Sigmoid colon (tissue), 7 donors: Measurements from ENCODE around the gene TMEM108. TPM values are rescaled to one million over a fixed set of nuclear protein-coding genes. Genes with fewer than 3 reads are reported as not detected.

ENCODE experiments used
- DNase-seq: peaks from one replicate; pipeline ENCODE4 v3.0.0-alpha.2; 2019
- H3K27ac ChIP-seq, 4 donors: fragments of 200-600 bp; sonication (generic); one replicate each; pipeline ENCODE4 v1.5.1; 2016 to 2019; ENCODE audit warnings: mild to moderate bottlenecking in 1 of 4
- H3K27me3 ChIP-seq, 3 donors: fragments of 200-600 bp; sonication (generic); one replicate each; pipeline ENCODE4 v1.5.1; 2019; ENCODE audit warnings: mild to moderate bottlenecking in 1 of 3
- H3K36me3 ChIP-seq, 4 donors: fragments of 200-600 bp; sonication (generic); one replicate each; pipeline ENCODE4 v1.5.1; 2016 to 2019
- H3K4me1 ChIP-seq, 4 donors: fragments of 200-600 bp; sonication (generic); one replicate each; pipeline ENCODE4 v1.5.1; 2017 to 2019
- H3K4me3 ChIP-seq, 4 donors: fragments of 200-600 bp; sonication (generic); one replicate each; pipeline ENCODE4 v1.5.1; 2017 to 2019; ENCODE audit warnings: mild to moderate bottlenecking in 2 of 4, moderate library complexity in 1 of 4
- H3K9me3 ChIP-seq, 4 donors: fragments of 200-600 bp in 3 of 4; sonication (generic) in 3 of 4; one replicate each; pipeline versions ENCODE4 v1.5.1 to v1.6.1; 2013 to 2019
- CTCF ChIP-seq, 4 experiments: fragments of 450-650 bp in 3 of 4; fragments of 200-600 bp in 1 of 4; IDR thresholded peaks; one replicate each; pipeline ENCODE4 v1.5.1; 2016 to 2019; ENCODE audit warnings: antibody characterized with exemption in 4 of 4, mild to moderate bottlenecking in 3 of 4, moderate library complexity in 2 of 4
- EP300 ChIP-seq, 4 donors: sonication (generic); formaldehyde crosslinking; IDR thresholded peaks; one replicate each; pipeline ENCODE4 v1.6.1; 2017; ENCODE audit warnings: antibody characterized with exemption in 4 of 4
- POLR2A ChIP-seq, 2 donors: fragments of 450-650 bp; IDR thresholded peaks; one replicate each; pipeline ENCODE4 v1.6.1; 2016; ENCODE audit warnings: antibody characterized with exemption in 2 of 2, mild to moderate bottlenecking in 2 of 2, moderate library complexity in 2 of 2
- POLR2AphosphoS5 ChIP-seq, 4 donors: sonication (generic); formaldehyde crosslinking; IDR thresholded peaks; one replicate each; pipeline ENCODE4 v1.6.1; 2017; ENCODE audit warnings: antibody characterized with exemption in 4 of 4
- WGBS, 2 donors: extraction: QIAGEN DNeasy Blood & Tissue Kit; methylation state at CpG; one replicate each; pipeline ENCODE4 v1.1.7; 2013; 5-methylcytosine and 5-hydroxymethylcytosine counted together
- intact Hi-C: fragments of 100-400 bp; cut with DNase I; formaldehyde crosslinking; loops from one replicate; pipeline ENCODE4 v1.15.1; 2023
- polyA plus RNA-seq, 3 donors: library from polyadenylated mRNA; stranded (reverse); fragments of 200-250 nt; gene quantifications; one replicate each; pipeline ENCODE4 v1.2.3, GENCODE V29; 2013
- total RNA-seq, 4 donors: library from RNA; depleted of rRNA; stranded (reverse); fragments of >200 nt; gene quantifications; one replicate each; pipeline ENCODE4 v1.1.0, GENCODE V29; 2016
- donor health status: healthy with polysubstance abuse.
- donor health status: Bipolar disorder and iron deficiency.
- donor health status: healthy.

TMEM108 gene
- total and polyA plus RNA-seq, 7 donors, result 0.71 to 3.0 (median 0.86) TPM; not detected in 2

GRCh38 chr3:133442518-133442917 is 404.3 kb downstream of the TMEM108 start:
- TF ChIP-seq EP300 (IDR thresholded peaks at IDR 0.05), result no peak
- no peak for TF ChIP-seq CTCF (IDR thresholded peaks at IDR 0.05)
- no peak for TF ChIP-seq POLR2AphosphoS5 (IDR thresholded peaks at IDR 0.05)
- no peak for TF ChIP-seq POLR2A (IDR thresholded peaks at IDR 0.05)

GRCh38 chr3:133443649-133444422 is 405.6 kb downstream of the TMEM108 start:
- TF ChIP-seq POLR2A (IDR thresholded peaks at IDR 0.05) (no peak), EP300 (IDR thresholded peaks at IDR 0.05) (no peak), CTCF (IDR thresholded peaks at IDR 0.05) (no peak), POLR2AphosphoS5 (IDR thresholded peaks at IDR 0.05) (no peak)
- WGBS, 2 donors, result 13 to 45% methylated on average over 5 of the region's 5 CpGs
- no peak overlapping the region for H3K4me3 ChIP-seq
- H3K27me3 ChIP-seq, result no peaks in the 10 kb centered on the region
- no peaks in the 10 kb centered on the region for H3K4me1 ChIP-seq
- H3K36me3 ChIP-seq, result no peaks in the 10 kb centered on the region
- no peak for DNase-seq
- H3K9me3 ChIP-seq, result no peaks in the 10 kb centered on the region
- intact Hi-C loops, result no loop called here
- no peak overlapping the region for H3K27ac ChIP-seq

More at GRCh38 chr3:133442518-133442917, 404.3 kb downstream of the TMEM108 start:
- Histone ChIP-seq H3K9me3 (no peaks in the 10 kb centered on the region), H3K36me3 (no peaks in the 10 kb centered on the region), H3K4me1 (peaks cover 0 to 3% (median 0%) of the 10 kb centered on the region in 4 donors), H3K27ac (no peak overlapping the region), H3K27me3 (no peaks in the 10 kb centered on the region), H3K4me3 (no peak overlapping the region)
- intact Hi-C loops, result no loop called here
- 81 to 94% methylated on average over 1 of the region's 1 CpG for WGBS, 2 donors
- no peak for DNase-seq

GRCh38 chr3:133444423-133444774 is 406.2 kb downstream of the TMEM108 start:
- no peak overlapping the region for H3K4me3 ChIP-seq
- H3K27ac ChIP-seq, result no peak overlapping the region
- no peaks in the 10 kb centered on the region for H3K36me3 ChIP-seq
- no peaks in the 10 kb centered on the region for H3K4me1 ChIP-seq
- no peaks in the 10 kb centered on the region for H3K9me3 ChIP-seq
- DNase-seq, result no peak
- TF ChIP-seq POLR2AphosphoS5 (IDR thresholded peaks at IDR 0.05) (no peak), CTCF (IDR thresholded peaks at IDR 0.05) (no peak), POLR2A (IDR thresholded peaks at IDR 0.05) (no peak), EP300 (IDR thresholded peaks at IDR 0.05) (no peak)
- WGBS, 2 donors, result 72 to 84% methylated on average over 4 of the region's 4 CpGs
- intact Hi-C loops, result no loop called here
- no peaks in the 10 kb centered on the region for H3K27me3 ChIP-seq

GRCh38 chr3:133445108-133445507 is 406.9 kb downstream of the TMEM108 start:
- no peak overlapping the region for H3K4me3 ChIP-seq
- H3K27ac ChIP-seq, result no peak overlapping the region
- 82 to 83% methylated on average over 2 of the region's 2 CpGs for WGBS, 2 donors
- H3K27me3 ChIP-seq, result no peaks in the 10 kb centered on the region
- no peaks in the 10 kb centered on the region for H3K9me3 ChIP-seq
- no peaks in the 10 kb centered on the region for H3K36me3 ChIP-seq
- intact Hi-C loops, result no loop called here
- TF ChIP-seq EP300 (IDR thresholded peaks at IDR 0.05) (no peak), POLR2A (IDR thresholded peaks at IDR 0.05) (no peak), POLR2AphosphoS5 (IDR thresholded peaks at IDR 0.05) (no peak), CTCF (IDR thresholded peaks at IDR 0.05) (no peak)
- no peak for DNase-seq
- H3K4me1 ChIP-seq, result no peaks in the 10 kb centered on the region
